GM18520 (cell line): ENCODE measurements around the gene VPS9D1.
"Not testable (repeated sequence)": the region's sequence is repeated elsewhere in the genome, so short reads cannot be mapped to it uniquely, and the experiment has no call there.

ENCODE experiments used
- ATAC-seq: cut with Tn5 transposase; IDR thresholded peaks from one replicate; pipeline ENCODE4 v1.9.1; 2021; ENCODE audit not compliant: unreplicated experiment

The VPS9D1 gene

GRCh38 chr16:89710709-89711564 is 9.8 kb downstream of the VPS9D1 start:
- ATAC-seq, result no peak

GRCh38 chr16:89709716-89710432 is 10.8 kb downstream of the VPS9D1 start:
- ATAC-seq, result no peak

- ATAC-seq, result no peak
Measured at GRCh38 chr16:89709166-89709565, 11.5 kb downstream of the VPS9D1 start.

GRCh38 chr16:89708481-89708931 is 12.2 kb downstream of the VPS9D1 start:
- ATAC-seq, result no peak

GRCh38 chr16:89707695-89708094 is 13.0 kb downstream of the VPS9D1 start:
- ATAC-seq, result no peak

GRCh38 chr16:89706518-89707260 is 14.0 kb downstream of the VPS9D1 start:
- no peak for ATAC-seq

GRCh38 chr16:89705006-89705405 is 15.7 kb downstream of the VPS9D1 start:
- no peak for ATAC-seq

- ATAC-seq, result no peak
Measured at GRCh38 chr16:89704281-89704680, 16.4 kb downstream of the VPS9D1 start.

- ATAC-seq, result peak; percentile 53
Measured at GRCh38 chr16:89701425-89702406, 19.0 kb downstream of the VPS9D1 start, which contains the start of gene SPATA2L. SPATA2L (minus strand) TSS chr16:89701705; CDS start chr16:89701232, 473 bp downstream.

- no peak for ATAC-seq
Measured at GRCh38 chr16:89700649-89701424, 19.9 kb downstream of the VPS9D1 start.

GRCh38 chr16:89700100-89700648 is 20.5 kb downstream of the VPS9D1 start:
- ATAC-seq, result peak; percentile 34

GRCh38 chr16:89699629-89700099 is 21.0 kb downstream of the VPS9D1 start:
- ATAC-seq, result not testable (repeated sequence)

GRCh38 chr16:89698717-89699116 is 22.0 kb downstream of the VPS9D1 start:
- ATAC-seq, result not testable (repeated sequence)

- ATAC-seq, result no peak
Measured at GRCh38 chr16:89697616-89698331, 22.9 kb downstream of the VPS9D1 start.

GRCh38 chr16:89697161-89697615 is 23.5 kb downstream of the VPS9D1 start:
- no peak for ATAC-seq

- no peak for ATAC-seq
Measured at GRCh38 chr16:89696670-89697128, 24.0 kb downstream of the VPS9D1 start.

GRCh38 chr16:89695875-89696669 is 24.6 kb downstream of the VPS9D1 start:
- no peak for ATAC-seq
